K562 (cell line): ENCODE results near the gene NUP85. TPM values are rescaled to one million over a fixed set of nuclear protein-coding genes. Genes with fewer than 3 reads are reported as not detected.

Experiments used
- AFF4 ChIP-seq: sonication (generic); formaldehyde crosslinking; IDR thresholded peaks from 2 replicates; pipeline ENCODE4 v1.8.0; 2023; ENCODE audit warnings: mild to moderate bottlenecking, missing genetic modification reagents
- CREB3L1 ChIP-seq: fragments of 450-650 bp; IDR thresholded peaks from 2 replicates; pipeline ENCODE4 v1.6.1; 2014; ENCODE audit warnings: low read depth, mild to moderate bottlenecking, moderate library complexity, borderline replicate concordance
- DPF2 ChIP-seq: fragments of 450-650 bp; IDR thresholded peaks from 2 replicates; pipeline ENCODE4 v1.6.1; 2016
- E2F8 ChIP-seq: fragments of 450-650 bp; IDR thresholded peaks from 2 replicates; pipeline ENCODE4 v1.7.1; 2018; ENCODE audit warnings: mild to moderate bottlenecking, low read depth; ENCODE audit not compliant: partially characterized antibody
- FOSL1 ChIP-seq: fragments of 200-800 bp; sonication (Bioruptor generic); conservative IDR thresholded peaks from 2 replicates; pipeline ENCODE4 v1.6.1; 2016; ENCODE audit warnings: missing genetic modification characterization, missing compliant biosample characterization
- HDAC8 ChIP-seq: fragments of 450-650 bp; IDR thresholded peaks from 2 replicates; pipeline ENCODE4 v1.6.1; 2016; ENCODE audit warnings: mild to moderate bottlenecking, missing genetic modification characterization, moderate library complexity, missing compliant biosample characterization
- NFRKB ChIP-seq: fragments of 450-650 bp; IDR thresholded peaks from 2 replicates; pipeline ENCODE4 v1.6.1; 2016; ENCODE audit warnings: low read depth
- SETDB1 ChIP-seq: IDR thresholded peaks from one replicate; pipeline ENCODE4 v1.6.1; 2012; ENCODE audit warnings: low read length, control low read depth, inconsistent platforms
- SIN3A ChIP-seq, 2 experiments: fragments of 150-350 bp in 1 of 2; IDR thresholded peaks; 2 replicates each; pipeline ENCODE4 v1.6.1; 2011 to 2016; ENCODE audit warnings: borderline replicate concordance in 2 of 2, low read depth in 2 of 2, low read length in 2 of 2, mild to moderate bottlenecking in 2 of 2, moderate library complexity in 2 of 2; ENCODE audit not compliant: control insufficient read depth in 1 of 2
- SLC30A9 ChIP-seq: fragments of 250-450 bp; sonication (Bioruptor Pico); IDR thresholded peaks from 2 replicates; pipeline ENCODE4 v1.8.0; 2022; ENCODE audit warnings: mild to moderate bottlenecking, moderate library complexity
- SRSF7 ChIP-seq: fragments of 200-400 bp; formaldehyde crosslinking; optimal IDR thresholded peaks from 2 replicates; pipeline ENCODE3; 2017; ENCODE audit warnings: mild to moderate bottlenecking, low read depth, low read length
- ZBTB33 ChIP-seq: sonication (generic); formaldehyde crosslinking; IDR thresholded peaks from 2 replicates; pipeline ENCODE4 v1.8.1; 2023; ENCODE audit warnings: mild to moderate bottlenecking, missing genetic modification reagents
- ZBTB34 ChIP-seq: fragments of 250-450 bp; sonication (Bioruptor Pico); IDR thresholded peaks from 2 replicates; pipeline ENCODE4 v1.8.0; 2021; ENCODE audit warnings: mild to moderate bottlenecking, moderate library complexity
- polyA plus RNA-seq, 8 experiments: library from polyadenylated mRNA; depleted of rRNA in 4 of 8; stranded (reverse) in 5 of 8; unstranded in 3 of 8; fragments of >200 nt; fragmentation: Nextera tagmentation in 2 of 8; fragmentation: Illumina TruSeq in 1 of 8; extraction: Ambion mirVana in 2 of 8; extraction: Trizol in 1 of 8; gene quantifications; 2 replicates each; pipeline versions ENCODE4 v1.2.1 to v1.2.3, GENCODE V29; 2011 to 2014; ENCODE audit warnings: inconsistent platforms in 1 of 8, missing spikeins in 1 of 8
- total RNA-seq, 7 experiments: library from RNA; depleted of rRNA in 6 of 7; stranded (reverse); fragments of >200 nt in 6 of 7; fragmentation: Illumina TruSeq in 2 of 7; extraction: Trizol in 2 of 7; gene quantifications; 2 replicates each; pipeline versions ENCODE4 v1.2.1 to v1.2.3, GENCODE V29; 2011 to 2021; ENCODE audit warnings: low replicate concordance in 1 of 7

NUP85 gene
- total and polyA plus RNA-seq, 9 of the 15 experiments (the other 6 are each of a cell fraction or from before 2014, with no cell fraction given), result 50.2 to 177 (median 110) TPM

GRCh38 chr17:75261336-75262111 lies 56.0 kb downstream of the NUP85 start, which contains the start of the genes GGA3 and MRPS7 (continued):
- peak; percentile 39; the same call in 1 of the 2 replicates for TF ChIP-seq AFF4 (CRISPR knock-in tag)
- no peak for TF ChIP-seq ZBTB33 (CRISPR knock-in tag)
- TF ChIP-seq ZBTB34 (CRISPR knock-in tag), result no peak
- no peak for TF ChIP-seq SRSF7
- TF ChIP-seq NFRKB, result peak; percentile 82
- TF ChIP-seq HDAC8, result no peak; the same call in 1 of the 2 replicates
- TF ChIP-seq DPF2, result no peak
- TF ChIP-seq SLC30A9, result no peak
- TF ChIP-seq CREB3L1, result peak; percentile 82
- TF ChIP-seq E2F8, result peak; percentile 14
- TF ChIP-seq FOSL1, result no peak
- peak in 1 of 2 experiments; percentile 51; a peak in 1 of 4 replicates for TF ChIP-seq SIN3A (IDR thresholded peaks at IDR 0.05; ENCODE audit: borderline replicate concordance in 2 of 2, control insufficient read depth in 1 of 2, low read depth in 2 of 2, low read length in 2 of 2)
- no peak for TF ChIP-seq SETDB1
